Measurements from ENCODE around the gene TRMT2A.

Gene TRMT2A

DNA sequence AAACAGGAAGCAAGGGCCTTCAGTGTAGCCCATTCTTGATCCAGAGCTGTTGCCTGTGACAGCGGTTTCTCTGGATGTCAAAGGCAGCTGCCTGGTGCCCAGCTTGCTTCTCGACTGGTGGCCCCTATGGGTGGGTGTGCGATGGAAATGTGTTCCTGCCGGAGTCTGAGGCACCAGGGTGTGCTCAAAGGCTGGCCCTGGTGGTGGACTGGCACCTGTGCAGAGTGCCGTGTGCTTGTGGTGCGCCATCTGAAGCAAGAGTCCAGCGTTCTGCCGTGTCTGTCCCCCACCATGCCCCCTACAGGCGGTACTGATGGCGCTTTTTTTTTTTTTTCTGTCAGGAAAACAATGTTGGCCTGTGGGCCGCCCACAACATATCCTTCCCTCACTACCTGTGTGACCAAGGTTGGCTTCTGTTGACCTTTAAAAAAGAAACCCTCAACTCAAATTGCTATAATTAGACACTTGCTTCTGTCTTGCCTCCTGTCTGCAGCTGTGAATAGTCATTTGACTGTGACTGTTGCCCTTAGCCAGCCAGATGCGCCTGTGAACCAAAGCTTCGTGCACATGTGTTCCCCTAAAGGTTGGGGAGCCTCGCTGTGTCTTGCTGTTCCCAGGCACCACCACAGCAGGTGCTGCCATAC is 5.9 kb downstream of the TRMT2A start (continued):
- TF ChIP-seq SP7 (tag by site-specific recombination; IDR thresholded peaks at IDR 0.05) (peak; percentile 25; the same call in 1 of the 2 replicates), YY2 (tag by site-specific recombination; IDR thresholded peaks at IDR 0.05) (no peak), ZNF175 (tag by site-specific recombination; IDR thresholded peaks at IDR 0.05) (no peak), MYNN (tag by site-specific recombination; IDR thresholded peaks at IDR 0.05; ENCODE audit: borderline replicate concordance) (no peak), OSR2 (tag by site-specific recombination; IDR thresholded peaks at IDR 0.05) (peak; percentile 81)

DNA sequence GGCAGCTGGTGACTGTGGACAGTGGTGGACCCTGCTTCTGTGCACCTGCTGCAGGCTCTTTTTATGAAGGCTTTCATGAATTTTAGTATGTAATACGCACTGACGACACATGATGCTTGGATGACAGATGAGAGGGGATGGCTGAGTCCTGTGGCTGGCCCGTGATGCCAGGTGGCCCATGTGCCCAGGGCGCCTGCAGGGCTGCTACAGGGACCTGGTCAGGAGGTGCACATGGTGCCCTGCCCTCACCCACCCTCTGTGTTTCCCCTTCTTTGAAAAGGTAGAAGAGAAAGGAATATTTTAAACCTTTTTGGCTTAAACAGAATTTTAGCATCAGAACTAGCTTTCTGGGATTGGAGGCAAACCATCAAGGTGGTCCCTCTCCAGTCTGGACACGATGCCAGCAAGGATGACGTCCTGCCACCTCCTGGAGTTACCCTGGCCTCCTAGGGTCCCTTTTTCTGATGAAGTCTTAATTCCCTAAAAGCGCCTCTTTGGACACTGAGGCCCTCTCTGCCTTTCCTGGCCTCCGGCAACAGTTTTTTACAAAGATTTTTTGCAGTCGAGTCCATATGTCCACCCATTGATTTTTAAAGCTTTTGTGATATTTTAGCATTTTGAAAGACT is 6.6 kb downstream of the TRMT2A start:
- POLR2A ChIA-PET = interaction anchor here (0.7 to 1.5 kb wide), 5 partner anchors 14 to 31 kb away, joined by 3 to 5 read pairs (median 3); partner anchors contain the start of gene DGCR8

More for the DNA sequence above, 6.6 kb downstream of the TRMT2A start:
- Histone ChIP-seq H3K9me3 (ENCODE audit: control insufficient read depth, insufficient read depth, low read depth, low read length) (no peaks in the 10 kb centered on the region), H3K36me3 (ENCODE audit: control insufficient read depth in 2 of 2, insufficient read depth in 1 of 2, low read length in 2 of 2) (peaks cover 4 to 99% of the 10 kb centered on the region in 2 experiments; a peak in 2 of 3 replicates), H3K4me1 (ENCODE audit: control insufficient read depth, insufficient read depth, low read length) (no peaks in the 10 kb centered on the region), H3K27ac (ENCODE audit: extremely low read depth, low read depth, low read length) (peak overlapping the region; percentile 18; the same call in 1 of the 2 replicates), H3K4me3 (ENCODE audit: low read depth, low read length) (no peak overlapping the region)
- CTCF ChIA-PET = interaction anchor here (0.6 to 1.4 kb wide), 11 partner anchors 9 to 159 kb away, joined by 3 to 7 read pairs (median 3); no protein-coding TSS in a partner anchor
- TF ChIP-seq ZNF629 (tag by site-specific recombination; IDR thresholded peaks at IDR 0.05) = no peak
- no peak for TF ChIP-seq PRDM2 (tag by site-specific recombination; IDR thresholded peaks at IDR 0.05; ENCODE audit: borderline replicate concordance)
- no peak for TF ChIP-seq ZXDB (tag by site-specific recombination; IDR thresholded peaks at IDR 0.05)
- no peak for TF ChIP-seq RBAK (tag by site-specific recombination; IDR thresholded peaks at IDR 0.05)
- TF ChIP-seq HIC1 (tag by site-specific recombination; IDR thresholded peaks at IDR 0.05) = 0 out of 2 replicates have a peak, but pooled peaks have one; percentile 21
- TF ChIP-seq ZNF157 (tag by site-specific recombination; IDR thresholded peaks at IDR 0.05) = no peak

All from HEK293 (cell line).